K562 (cell line): ENCODE measurements around the gene ZSWIM3. TPM values are rescaled to one million over a fixed set of nuclear protein-coding genes. Genes with fewer than 3 reads are reported as not detected.

ENCODE experiments used
- ATAC-seq: fragments of 200-7000 bp; cut with Tn5 transposase; 3 replicates; pipeline ENCODE4 v1.9.1; 2020; ENCODE audit warnings: moderate library complexity
- BruUV-seq: library from RNA; stranded (reverse); fragments of 400-500 nt; replicated peaks from 2 replicates; lab custom pipeline; 2021; lab: Mats Ljungman, UMichigan
- CTCF ChIA-PET: fragments of 300-600 bp; formaldehyde crosslinking; extraction: SDS; loops from one replicate; lab custom pipeline; 2021; ENCODE audit warnings: low intra/inter-chr PET ratio; lab: Yijun Ruan, JAX
- POLR2A ChIA-PET: fragments of 300-600, 350-650 bp; sonication (Branson Sonifier 250); formaldehyde crosslinking; extraction: SDS; loops from one replicate; lab custom pipeline; 2021; ENCODE audit warnings: antibody characterized with exemption, inconsistent platforms; lab: Yijun Ruan, JAX
- DNase-seq, 4 experiments: peaks; one replicate each; pipeline versions ENCODE4 v3.0.0 to v3.0.0-alpha.2; 2011 to 2018; ENCODE audit warnings: low spot score in 3 of 4, mixed read lengths in 3 of 4; ENCODE audit errors: extremely low read depth in 1 of 4
- FAIRE-seq: peaks from 2 replicates; lab custom pipeline; 2011; peaks lifted over from hg19 to GRCh38; lab: Jason Lieb, UNC
- H2AFZ ChIP-seq: 2 replicates; pipeline ENCODE4 v1.6.0; 2011; ENCODE audit warnings: low read depth, low read length, control low read depth, inconsistent platforms
- H3K27ac ChIP-seq: fragments of 200-600 bp; 3 replicates; pipeline ENCODE4 v1.8.0; 2011; ENCODE audit warnings: low read depth, mild to moderate bottlenecking, control low read depth, inconsistent platforms, low read length, moderate library complexity, mixed read lengths; ENCODE audit errors: extremely low read depth
- H3K27me3 ChIP-seq, 2 experiments: fragments of 300-600 bp in 1 of 2; 2 replicates in 1 of 2; 3 replicates in 1 of 2; pipeline versions ENCODE4 v1.6.0 to v1.8.0; 2011; ENCODE audit warnings: inconsistent platforms in 2 of 2, low read length in 2 of 2, mild to moderate bottlenecking in 1 of 2, mixed read lengths in 1 of 2, moderate library complexity in 1 of 2; ENCODE audit not compliant: control insufficient read depth in 2 of 2, insufficient read depth in 2 of 2
- H3K36me3 ChIP-seq: fragments of 300-600 bp; 3 replicates; pipeline ENCODE4 v1.8.0; 2011; ENCODE audit warnings: mild to moderate bottlenecking, low read length, inconsistent platforms; ENCODE audit not compliant: control insufficient read depth, insufficient read depth
- H3K4me1 ChIP-seq, 2 experiments: fragments of 200-600 bp in 1 of 2; replicated peaks in 1 of 2; 2 replicates in 1 of 2; 3 replicates in 1 of 2; pipeline versions ENCODE4 v1.5.1 to v1.8.0; 2011; ENCODE audit warnings: inconsistent platforms in 2 of 2, low read length in 2 of 2, mild to moderate bottlenecking in 1 of 2, mixed read lengths in 1 of 2, moderate library complexity in 1 of 2; ENCODE audit not compliant: control insufficient read depth in 2 of 2, insufficient read depth in 2 of 2
- H3K4me2 ChIP-seq: 2 replicates; pipeline ENCODE4 v1.6.1; 2011; ENCODE audit warnings: low read length, control low read depth, inconsistent platforms, mixed read lengths; ENCODE audit not compliant: insufficient read depth
- H3K4me3 ChIP-seq: fragments of 200-600 bp; sonication (generic), shearing (Covaris generic); 2 replicates; pipeline ENCODE4 v1.5.1; 2016; ENCODE audit warnings: control low read depth, inconsistent platforms
- H3K79me2 ChIP-seq: fragments of 200-600 bp; 3 replicates; pipeline ENCODE4 v1.8.0; 2011; ENCODE audit warnings: low read length, inconsistent platforms; ENCODE audit not compliant: control insufficient read depth, insufficient read depth
- H3K9ac ChIP-seq, 2 experiments: 2 replicates each; pipeline versions ENCODE4 v1.6.0 to v1.6.1; 2011; ENCODE audit warnings: low read depth in 2 of 2, low read length in 2 of 2, control low read depth in 1 of 2, inconsistent platforms in 1 of 2, mild to moderate bottlenecking in 1 of 2, mixed read lengths in 1 of 2; ENCODE audit not compliant: insufficient read depth in 1 of 2
- H3K9me1 ChIP-seq: one replicate; pipeline ENCODE4 v1.6.0; 2011; ENCODE audit warnings: inconsistent platforms, mild to moderate bottlenecking, low read length, moderate library complexity; ENCODE audit not compliant: control insufficient read depth, insufficient read depth
- H3K9me3 ChIP-seq: replicated peaks from 2 replicates; pipeline ENCODE4 v1.5.1; 2011; ENCODE audit warnings: low read depth, low read length, inconsistent platforms; ENCODE audit not compliant: control insufficient read depth, insufficient read depth
- H4K20me1 ChIP-seq: replicated peaks from 2 replicates; pipeline ENCODE4 v1.6.1; 2011; ENCODE audit warnings: low read length, inconsistent platforms, mixed read lengths; ENCODE audit not compliant: control insufficient read depth, insufficient read depth
- ELF4 ChIP-seq: fragments of 450-650 bp; formaldehyde crosslinking; IDR thresholded peaks from 2 replicates; pipeline ENCODE4 v1.4.0; 2022; ENCODE audit warnings: missing genetic modification characterization
- HOMEZ ChIP-seq: fragments of 250-450 bp; sonication (Bioruptor Pico); IDR thresholded peaks from 2 replicates; pipeline ENCODE4 v1.4.0; 2020; ENCODE audit warnings: mild to moderate bottlenecking, moderate library complexity
- MTA2 ChIP-seq: fragments of 450-650 bp; IDR thresholded peaks from 2 replicates; pipeline ENCODE4 v1.6.1; 2016; ENCODE audit warnings: low read depth
- PKNOX1 ChIP-seq: fragments of 450-650 bp; IDR thresholded peaks from 2 replicates; pipeline ENCODE4 v1.6.1; 2016
- TAL1 ChIP-seq: fragments of 450-650 bp; IDR thresholded peaks from 2 replicates; pipeline ENCODE4 v1.6.1; 2016; ENCODE audit warnings: mild to moderate bottlenecking
- ZC3H11A ChIP-seq: IDR thresholded peaks from 2 replicates; pipeline ENCODE4 v1.6.1; 2012; ENCODE audit warnings: low read depth, low read length, improper control_type of control experiment
- WGBS: fragments of 100-300 bp; shearing (Covaris generic); methylation state at CpG from one replicate; pipeline ENCODE4 v1.1.6; 2016; ENCODE audit warnings: low coverage, mixed read lengths; ENCODE audit not compliant: insufficient coverage; ENCODE audit errors: missing lambda C conversion rate; 5-methylcytosine and 5-hydroxymethylcytosine counted together
- in situ Hi-C: fragments of 300-500 bp; cut with MboI; formaldehyde crosslinking; loops from 4 replicates; pipeline ENCODE4 v1.15.0; 2018; ENCODE audit warnings: inconsistent platforms, mixed read lengths
- intact Hi-C: fragments of 100-400 bp; cut with micrococcal nuclease; formaldehyde crosslinking; loops from 2 replicates; pipeline ENCODE4 v1.14.2; 2022
- polyA plus RNA-seq, 8 experiments: library from polyadenylated mRNA; depleted of rRNA in 4 of 8; stranded (reverse) in 5 of 8; unstranded in 3 of 8; fragments of >200 nt; fragmentation: Nextera tagmentation in 2 of 8; fragmentation: Illumina TruSeq in 1 of 8; extraction: Ambion mirVana in 2 of 8; extraction: Trizol in 1 of 8; gene quantifications; 2 replicates each; pipeline versions ENCODE4 v1.2.1 to v1.2.3, GENCODE V29; 2011 to 2014; ENCODE audit warnings: inconsistent platforms in 1 of 8, missing spikeins in 1 of 8
- total RNA-seq, 7 experiments: library from RNA; depleted of rRNA in 6 of 7; stranded (reverse); fragments of >200 nt in 6 of 7; fragmentation: Illumina TruSeq in 2 of 7; extraction: Trizol in 2 of 7; gene quantifications; 2 replicates each; pipeline versions ENCODE4 v1.2.1 to v1.2.3, GENCODE V29; 2011 to 2021; ENCODE audit warnings: low replicate concordance in 1 of 7
- TF ChIP-seq, protein P1 (sequence below): fragments of 250-450 bp; sonication (Bioruptor Pico); IDR thresholded peaks from 2 replicates; pipeline ENCODE4 v1.8.0; 2022; ENCODE audit warnings: inconsistent platforms, mild to moderate bottlenecking, moderate library complexity, borderline replicate concordance
- TF ChIP-seq, protein P2 (sequence below): sonication (generic); formaldehyde crosslinking; IDR thresholded peaks from 2 replicates; pipeline ENCODE4 v1.8.0; 2023; ENCODE audit warnings: mild to moderate bottlenecking, missing genetic modification reagents

The ZSWIM3 gene
- total and polyA plus RNA-seq, 9 of the 15 experiments (the other 6 are each of a cell fraction or from before 2014, with no cell fraction given): 1.7 to 4.3 (median 2.9) TPM

DNA sequence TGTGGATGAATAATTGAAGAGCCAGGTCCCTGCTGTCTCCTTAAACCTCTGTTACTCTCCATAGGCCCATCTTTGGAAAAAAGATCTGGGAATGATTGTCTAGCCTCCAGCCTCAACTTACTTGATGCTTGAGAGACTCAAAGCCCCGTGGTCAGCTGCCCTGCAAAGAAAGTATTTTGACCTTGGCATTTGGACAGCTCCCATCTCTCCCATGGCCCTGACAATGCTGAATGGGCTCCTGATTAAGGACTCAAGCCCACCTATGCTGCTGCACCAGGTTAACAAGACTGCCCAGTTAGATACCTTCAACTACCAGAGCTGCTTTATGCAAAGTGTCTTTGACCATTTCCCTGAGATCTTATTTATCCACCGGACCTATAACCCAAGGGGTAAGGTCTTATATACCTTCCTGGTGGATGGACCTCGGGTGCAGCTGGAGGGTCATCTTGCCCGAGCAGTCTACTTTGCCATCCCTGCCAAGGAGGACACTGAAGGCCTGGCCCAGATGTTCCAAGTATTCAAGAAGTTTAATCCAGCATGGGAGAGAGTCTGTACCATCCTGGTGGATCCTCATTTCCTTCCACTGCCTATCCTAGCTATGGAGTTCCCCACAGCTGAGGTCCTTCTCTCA lies 25.2 kb downstream of the ZSWIM3 start:
- BruUV-seq: no TSS peak
- no peak overlapping the region for H3K4me2 ChIP-seq
- TF ChIP-seq, protein P1, sequence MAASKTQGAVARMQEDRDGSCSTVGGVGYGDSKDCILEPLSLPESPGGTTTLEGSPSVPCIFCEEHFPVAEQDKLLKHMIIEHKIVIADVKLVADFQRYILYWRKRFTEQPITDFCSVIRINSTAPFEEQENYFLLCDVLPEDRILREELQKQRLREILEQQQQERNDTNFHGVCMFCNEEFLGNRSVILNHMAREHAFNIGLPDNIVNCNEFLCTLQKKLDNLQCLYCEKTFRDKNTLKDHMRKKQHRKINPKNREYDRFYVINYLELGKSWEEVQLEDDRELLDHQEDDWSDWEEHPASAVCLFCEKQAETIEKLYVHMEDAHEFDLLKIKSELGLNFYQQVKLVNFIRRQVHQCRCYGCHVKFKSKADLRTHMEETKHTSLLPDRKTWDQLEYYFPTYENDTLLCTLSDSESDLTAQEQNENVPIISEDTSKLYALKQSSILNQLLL (CRISPR knock-in tag): no peak
- TF ChIP-seq MTA2 (no peak), PKNOX1 (no peak), HOMEZ (no peak), ZC3H11A (no peak), ELF4 (CRISPR knock-in tag) (no peak), TAL1 (no peak)
- TF ChIP-seq, protein P2, sequence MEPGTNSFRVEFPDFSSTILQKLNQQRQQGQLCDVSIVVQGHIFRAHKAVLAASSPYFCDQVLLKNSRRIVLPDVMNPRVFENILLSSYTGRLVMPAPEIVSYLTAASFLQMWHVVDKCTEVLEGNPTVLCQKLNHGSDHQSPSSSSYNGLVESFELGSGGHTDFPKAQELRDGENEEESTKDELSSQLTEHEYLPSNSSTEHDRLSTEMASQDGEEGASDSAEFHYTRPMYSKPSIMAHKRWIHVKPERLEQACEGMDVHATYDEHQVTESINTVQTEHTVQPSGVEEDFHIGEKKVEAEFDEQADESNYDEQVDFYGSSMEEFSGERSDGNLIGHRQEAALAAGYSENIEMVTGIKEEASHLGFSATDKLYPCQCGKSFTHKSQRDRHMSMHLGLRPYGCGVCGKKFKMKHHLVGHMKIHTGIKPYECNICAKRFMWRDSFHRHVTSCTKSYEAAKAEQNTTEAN (CRISPR knock-in tag): no peak
- no peak overlapping the region for H2AFZ ChIP-seq
- WGBS: 88% methylated on average over 4 of the region's 4 CpGs
- DNase-seq (no peak), ATAC-seq (no peak), FAIRE-seq (no peak)
- ChIA-PET CTCF (no interaction called here), POLR2A (interaction anchor here (0.7 to 2.4 kb wide), 7 partner anchors 7 to 1144 kb away, joined by 3 to 11 read pairs (median 6); partner anchors contain the start of genes CTSA and NEURL2)
- H3K36me3 ChIP-seq: peaks cover 36% of the 10 kb centered on the region; the same call in 2 of the 3 replicates
- intact Hi-C loops: loop anchor here (10.0 kb wide), 1 partner anchor 48 kb away; the partner anchor contains the start of gene SNX21
- H3K4me3 ChIP-seq: no peak overlapping the region
- no peaks in the 10 kb centered on the region for H3K9me3 ChIP-seq
- no peak overlapping the region for H3K9ac ChIP-seq
- H3K9me1 ChIP-seq: peaks cover 4% of the 10 kb centered on the region
- peaks cover 30 to 37% of the 10 kb centered on the region in 2 experiments for H3K4me1 ChIP-seq
- H3K79me2 ChIP-seq: peaks cover 32% of the 10 kb centered on the region
- no peaks in the 10 kb centered on the region for H4K20me1 ChIP-seq
- H3K27me3 ChIP-seq: no peaks in the 10 kb centered on the region
- in situ Hi-C loops: no loop called here
- no peak overlapping the region; the same call in 2 of the 3 replicates for H3K27ac ChIP-seq
